ENCODE results near the gene NEU2. TPM values are rescaled to one million over a fixed set of nuclear protein-coding genes. Genes with fewer than 3 reads are reported as not detected.
"Not testable (repeated sequence)": the region's sequence is repeated elsewhere in the genome, so short reads cannot be mapped to it uniquely, and the experiment has no call there.

NEU2 gene
- polyA plus RNA-seq, 3 donors, result not detected

DNA sequence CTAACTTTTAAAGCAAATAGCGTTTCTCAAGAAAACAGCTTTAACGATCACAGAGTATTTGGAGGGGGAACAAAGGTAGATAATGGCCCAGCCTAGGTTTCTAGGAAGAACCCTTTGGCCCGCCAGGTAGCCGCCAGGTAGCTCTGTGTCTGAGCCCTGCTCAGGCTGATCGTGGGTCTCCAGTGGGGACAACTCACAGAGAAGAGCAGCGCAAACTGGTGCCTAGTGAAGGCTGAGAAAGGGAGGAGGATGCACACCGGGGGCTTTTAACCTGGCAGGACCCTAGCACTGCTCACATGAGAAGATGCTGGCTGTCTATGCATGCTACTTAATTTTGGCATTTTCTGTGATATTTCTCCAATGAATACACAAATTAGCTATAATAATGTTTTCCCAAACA is 25.2 kb upstream of the NEU2 start:
- no peak overlapping the region for H3K27ac ChIP-seq (ENCODE audit: low read depth, low read length)
- WGBS, 3 donors, result 78 to 92% (median 87%) methylated on average over 7 of the region's 7 CpGs

DNA sequence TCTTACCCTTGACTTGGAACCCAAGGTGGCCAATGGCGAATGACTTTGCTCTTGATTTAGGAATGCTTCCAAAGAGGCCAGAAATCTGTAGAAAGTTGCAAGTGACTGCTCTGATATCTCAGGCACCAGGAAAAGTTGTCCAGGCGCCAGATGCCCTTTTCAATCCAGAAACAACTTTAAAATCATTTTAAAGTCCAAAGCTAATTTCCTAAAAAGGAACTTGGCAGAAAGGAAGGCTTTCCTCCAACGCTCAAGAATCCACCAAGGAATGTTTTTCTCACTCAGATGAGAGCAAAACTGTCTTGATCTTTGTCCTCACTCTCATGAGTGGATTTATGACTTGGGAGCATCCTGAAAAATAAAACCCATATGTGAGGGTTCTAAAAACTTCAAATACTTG is 24.7 kb upstream of the NEU2 start:
- WGBS, 3 donors, result 41 to 69% (median 56%) methylated on average over 3 of the region's 3 CpGs
- no peak overlapping the region for H3K27ac ChIP-seq (ENCODE audit: low read depth, low read length)

DNA sequence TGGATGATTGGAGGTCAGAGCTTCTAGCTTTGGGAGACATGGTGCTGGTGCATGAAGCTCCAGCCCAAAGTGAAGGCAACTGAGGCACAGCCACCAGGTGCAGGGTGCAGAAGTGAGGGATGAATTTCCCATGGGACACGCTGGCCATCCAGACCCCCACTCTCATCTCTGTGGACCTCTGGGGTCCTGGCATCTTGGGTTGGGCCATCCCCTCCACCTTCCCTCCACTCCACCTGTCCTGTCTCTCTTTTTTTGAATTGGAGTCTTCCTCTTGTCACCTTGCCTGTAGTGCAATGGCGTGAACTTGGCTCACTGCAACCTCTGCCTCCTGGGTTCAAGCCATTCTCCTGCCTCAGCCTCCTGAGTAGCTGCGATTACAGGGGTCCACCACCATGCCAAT is 22.8 kb upstream of the NEU2 start:
- WGBS, 3 donors, result 91 to 98% (median 93%) methylated on average over 2 to 3 of the region's 3 CpGs
- no peak overlapping the region for H3K27ac ChIP-seq (ENCODE audit: low read depth, low read length)

DNA sequence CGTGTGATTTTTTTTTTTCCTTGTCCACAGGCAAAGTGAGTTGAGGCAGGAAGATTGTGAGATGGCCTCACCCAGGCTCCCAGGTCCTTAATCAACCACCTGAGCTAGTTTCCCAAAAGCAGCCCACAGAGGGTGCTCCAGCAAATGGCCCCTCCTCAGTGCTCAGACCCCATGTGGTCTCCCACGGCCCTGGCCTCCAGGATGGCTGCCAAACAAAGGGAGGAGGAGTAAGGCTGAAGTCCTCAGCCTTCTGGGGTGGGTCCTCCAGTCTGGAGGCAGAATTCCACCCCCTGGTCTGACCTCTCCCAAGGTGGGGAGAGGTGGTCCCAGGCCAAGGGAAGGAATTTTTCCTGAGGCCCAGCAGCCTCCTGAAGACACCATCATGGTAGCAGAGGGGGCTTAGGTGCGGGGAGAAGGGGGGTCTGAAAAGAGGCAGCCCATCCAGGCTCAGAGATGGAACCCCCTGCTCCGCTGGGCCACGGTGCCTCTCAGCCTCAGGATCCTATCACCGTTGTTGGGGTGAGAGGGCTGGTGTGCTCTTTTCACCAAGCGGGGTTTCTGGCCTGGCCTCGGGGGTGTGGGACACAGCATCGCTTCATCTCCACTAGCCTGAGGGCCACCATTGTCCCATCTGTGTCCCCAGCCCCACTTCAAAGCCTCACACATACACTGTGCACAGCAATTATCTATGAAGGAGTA is 21.8 kb upstream of the NEU2 start:
- WGBS, 3 donors, result 89 to 94% (median 89%) methylated on average over 9 of the region's 9 CpGs
- no peak overlapping the region for H3K27ac ChIP-seq (ENCODE audit: low read depth, low read length)

DNA sequence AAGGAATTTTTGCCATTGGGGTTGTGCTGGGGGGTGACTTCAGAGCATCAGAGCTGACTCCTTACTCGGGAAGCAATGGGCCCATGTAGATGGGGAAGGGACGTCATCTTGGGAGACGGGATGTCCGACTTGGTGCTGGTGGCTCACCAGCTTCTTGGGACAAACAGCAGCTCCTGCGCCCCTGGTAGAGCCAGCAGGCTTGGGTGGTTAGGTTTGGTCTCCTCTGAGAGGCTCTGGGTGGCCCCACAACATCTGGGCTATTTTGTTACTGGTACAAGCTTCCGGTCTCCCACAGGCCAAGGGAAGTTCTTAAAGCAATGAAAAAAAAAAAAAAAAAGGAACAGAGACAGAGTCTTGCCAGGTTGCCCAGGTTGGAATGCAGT is 21.2 kb upstream of the NEU2 start:
- no peak overlapping the region for H3K27ac ChIP-seq (ENCODE audit: low read depth, low read length)

DNA sequence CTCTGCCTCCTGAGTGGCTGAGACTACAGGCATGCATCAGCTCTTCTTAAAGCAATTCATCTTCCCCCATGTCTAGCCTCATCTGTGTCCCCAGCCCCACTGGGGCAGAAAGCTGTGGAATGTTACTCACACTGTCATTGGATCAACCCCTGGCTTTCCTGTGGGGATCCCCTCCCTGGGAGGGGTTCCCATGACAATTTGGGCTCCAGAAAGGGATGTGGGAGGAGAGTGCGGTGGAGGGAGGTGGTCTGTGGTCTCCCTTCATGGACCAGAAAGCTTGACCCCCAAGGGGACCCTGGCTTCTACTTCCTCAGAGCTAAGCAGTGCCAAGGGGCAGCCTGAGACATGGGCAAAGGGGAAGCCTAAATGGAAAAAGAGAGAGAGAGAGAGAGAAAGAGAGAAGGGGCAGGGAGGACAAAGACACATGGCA is 20.8 kb upstream of the NEU2 start:
- 64 to 87% (median 76%) methylated on average over 1 of the region's 1 CpG for WGBS, 3 donors
- no peak overlapping the region for H3K27ac ChIP-seq (ENCODE audit: low read depth, low read length)

More for the DNA sequence above, 21.2 kb upstream of the NEU2 start:
- WGBS, 3 donors, result 89 to 96% (median 89%) methylated on average over 6 of the region's 6 CpGs

DNA sequence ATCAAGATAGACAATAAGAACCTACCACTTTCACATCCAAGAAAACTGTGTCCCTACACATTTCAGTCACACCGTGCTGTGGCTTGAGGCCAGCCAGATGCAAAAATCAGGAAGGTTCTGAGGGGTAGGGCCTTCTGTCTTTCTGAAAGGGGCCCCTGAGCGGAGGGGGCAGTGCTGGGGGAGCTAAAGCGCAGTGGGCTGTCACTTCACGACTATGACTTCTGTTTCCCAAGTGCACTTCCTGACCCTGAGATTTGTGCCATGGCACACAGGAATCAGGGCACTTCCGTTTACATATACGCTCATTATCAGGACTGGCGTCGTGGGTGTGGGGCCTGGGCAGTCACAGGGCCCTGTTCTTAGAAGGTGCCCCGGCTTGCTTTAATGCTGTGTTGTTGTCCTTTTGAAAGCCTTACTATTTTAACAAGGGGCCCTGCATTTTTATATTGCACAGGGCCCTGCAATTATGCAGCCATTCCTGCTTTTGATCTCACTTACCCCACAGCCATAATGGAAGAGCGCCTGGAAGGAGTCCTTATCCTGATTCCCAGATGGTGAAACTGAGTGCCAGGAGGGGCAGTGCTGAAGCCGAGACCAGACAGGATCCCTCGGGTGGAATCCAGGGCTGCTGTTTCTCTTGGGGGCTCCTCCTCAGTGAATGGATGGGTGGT is 20.0 kb upstream of the NEU2 start:
- H3K27ac ChIP-seq (ENCODE audit: low read depth, low read length), result no peak overlapping the region
- WGBS, 3 donors, result 28 to 47% (median 44%) methylated on average over 12 of the region's 12 CpGs

DNA sequence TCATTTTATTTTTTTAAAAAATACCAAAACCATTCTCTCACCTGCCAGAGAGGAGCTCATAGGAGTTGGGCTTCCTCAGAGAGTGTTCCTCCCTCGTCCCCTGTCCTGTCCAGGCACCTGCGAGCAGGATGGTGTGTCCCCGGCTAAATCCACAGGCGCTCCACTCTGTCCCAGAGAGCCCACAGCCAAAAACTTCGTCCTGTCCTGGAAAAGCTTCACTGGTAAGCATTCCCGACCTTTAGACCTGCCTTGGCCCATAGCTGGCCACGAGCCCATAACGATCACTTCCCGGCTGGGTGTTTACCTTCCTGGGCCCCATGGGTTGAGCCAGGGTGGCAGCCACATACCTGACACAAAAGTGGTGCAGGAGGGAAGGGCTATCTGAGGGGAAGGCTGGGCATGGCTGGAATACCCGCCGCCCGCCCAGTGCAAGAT is 19.4 kb upstream of the NEU2 start, which contains the start of gene NGEF:
TSS of gene NGEF (minus strand) at position 230 of the 435 bp plus-strand sequence. CDS start 38,366 bp downstream, outside the sequence.
- no peak within 1 kb of the TSS for H3K27ac ChIP-seq (ENCODE audit: low read depth, low read length)
- 24 to 94% (median 87%) methylated on average over 12 of the region's 12 CpGs for WGBS, 3 donors

DNA sequence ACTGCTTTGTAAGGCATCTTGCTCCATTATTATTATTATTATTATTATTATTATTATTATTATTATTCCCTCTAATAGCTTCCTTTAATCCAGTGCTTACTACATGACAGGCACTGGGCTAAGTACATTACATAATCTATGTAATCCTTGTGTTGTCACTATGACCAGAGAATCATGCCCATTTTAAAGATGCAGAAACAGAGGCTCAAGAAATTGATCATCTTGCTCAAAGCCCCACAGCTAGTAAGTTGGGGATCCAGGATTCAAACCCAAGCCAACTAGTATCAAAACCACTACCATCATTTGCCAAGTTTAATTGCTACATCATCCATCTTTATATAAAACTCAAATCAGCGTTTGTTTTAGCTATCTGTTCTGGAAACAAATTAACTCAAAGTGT is 18.8 kb upstream of the NEU2 start:
- no peak overlapping the region for H3K27ac ChIP-seq (ENCODE audit: low read depth, low read length)
- WGBS, 3 donors, result 49 to 89% (median 81%) methylated on average over 1 of the region's 1 CpG

DNA sequence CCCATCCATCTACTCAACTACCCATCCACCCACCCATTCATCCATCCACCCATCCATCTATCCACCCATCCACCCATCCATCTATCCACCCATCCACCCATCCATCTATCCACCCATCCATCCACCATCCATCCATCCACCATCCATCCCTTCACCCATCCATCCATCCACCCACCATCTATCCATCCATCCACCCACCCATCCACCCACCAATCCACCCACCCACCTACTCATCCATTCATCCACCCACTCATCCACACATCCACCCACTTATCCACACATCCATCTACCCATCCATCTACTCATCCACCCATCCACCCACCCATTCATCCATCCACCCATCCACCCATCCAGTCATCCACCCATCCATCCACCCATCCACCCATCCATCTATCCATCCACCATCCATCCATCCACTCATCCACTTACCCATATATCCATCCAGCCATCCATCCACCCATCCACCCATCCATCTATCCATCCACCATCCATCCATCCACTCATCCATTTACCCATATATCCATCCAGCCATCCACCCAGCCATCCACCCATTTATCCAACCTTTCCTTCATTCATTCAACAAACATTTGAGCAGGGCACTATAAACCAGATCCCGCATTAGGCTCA is 17.3 kb upstream of the NEU2 start:
- H3K27ac ChIP-seq (ENCODE audit: low read depth, low read length), result no peak overlapping the region
- WGBS, 3 donors, result 93 to 97% (median 96%) methylated on average over 1 of the region's 1 CpG

DNA sequence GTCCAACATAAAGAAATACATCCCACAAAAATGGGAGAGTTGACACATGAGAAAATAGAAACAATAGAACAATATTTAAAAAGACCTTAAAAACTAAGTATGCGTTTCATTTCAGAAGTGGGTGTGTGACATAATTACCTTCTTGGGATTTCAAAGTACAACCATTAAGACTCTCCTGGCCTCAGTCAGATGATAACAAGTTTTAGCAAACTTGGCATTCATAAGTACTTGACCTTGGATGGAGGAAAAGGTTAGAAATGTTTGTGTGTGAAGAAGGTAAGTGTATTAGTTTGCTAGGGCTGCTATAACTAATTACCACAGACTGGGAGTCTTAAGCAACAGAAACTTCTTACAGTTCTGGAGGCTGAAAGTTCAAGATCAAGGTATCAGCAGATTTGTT is 14.5 kb upstream of the NEU2 start:
- no peak overlapping the region for H3K27ac ChIP-seq (ENCODE audit: low read depth, low read length)
- WGBS, 3 donors, result 93 to 97% (median 96%) methylated on average over 1 of the region's 1 CpG

DNA sequence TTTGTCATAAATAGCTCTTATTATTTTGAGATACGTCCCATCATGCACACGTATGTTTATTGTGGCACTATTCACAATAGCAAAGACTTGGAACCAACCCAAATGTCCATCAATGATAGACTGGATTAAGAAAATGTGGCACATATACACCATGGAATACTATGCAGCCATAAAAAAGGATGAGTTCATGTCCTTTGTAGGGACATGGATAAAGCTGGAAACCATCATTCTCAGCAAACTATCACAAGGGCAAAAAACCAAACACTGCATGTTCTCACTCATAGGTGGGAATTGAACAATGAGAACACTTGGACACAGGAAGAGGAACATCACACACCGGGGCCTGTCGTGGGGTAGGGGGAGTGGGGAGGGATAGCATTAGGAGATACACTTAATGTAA is 12.9 kb upstream of the NEU2 start:
- WGBS, 3 donors, result 89 to 94% (median 93%) methylated on average over 4 of the region's 4 CpGs
- H3K27ac ChIP-seq (ENCODE audit: low read depth, low read length), result not testable (repeated sequence)

DNA sequence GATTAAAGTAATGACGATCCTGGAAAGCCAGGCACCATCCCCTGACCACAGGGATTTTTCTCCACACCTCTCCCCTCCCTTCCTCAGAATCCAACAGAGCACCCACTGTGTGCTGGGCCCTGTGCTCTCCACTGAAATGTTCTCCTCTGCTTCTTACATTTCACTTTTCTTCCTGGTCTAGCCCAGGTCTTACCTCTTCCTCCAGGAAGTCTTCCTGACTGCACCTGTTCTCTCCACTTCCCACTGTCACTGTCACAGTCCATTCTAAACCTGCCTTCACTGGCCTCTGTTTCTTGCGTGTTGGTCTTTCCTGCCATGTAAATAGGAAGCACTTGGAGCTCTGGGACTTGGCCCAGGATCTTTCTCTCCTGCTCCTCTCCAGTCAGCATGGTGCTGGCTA is 12.0 kb upstream of the NEU2 start:
- no peak overlapping the region for H3K27ac ChIP-seq (ENCODE audit: low read depth, low read length)
- 75 to 94% (median 91%) methylated on average over 2 of the region's 2 CpGs for WGBS, 3 donors

DNA sequence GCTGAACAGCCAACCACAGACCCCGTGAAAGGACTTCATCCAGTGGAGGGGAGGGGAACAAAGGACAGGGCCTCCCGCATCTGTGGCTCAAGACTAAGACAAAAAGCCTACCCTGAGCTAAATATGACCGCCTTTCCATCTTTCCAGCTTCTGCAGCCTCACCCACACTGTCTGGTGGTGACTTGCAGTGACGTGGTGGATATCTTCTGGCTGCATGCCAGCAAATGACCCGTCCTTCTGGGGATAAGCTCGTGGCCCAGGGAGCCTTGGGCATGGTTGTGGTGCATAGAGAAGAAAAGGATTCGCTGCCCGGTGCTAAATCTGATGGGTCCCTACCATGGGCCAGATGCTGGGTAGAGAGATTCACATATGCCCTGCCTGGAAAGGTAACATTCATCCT is 10.7 kb upstream of the NEU2 start:
- WGBS, 3 donors, result 70 to 78% (median 77%) methylated on average over 8 of the region's 8 CpGs

DNA sequence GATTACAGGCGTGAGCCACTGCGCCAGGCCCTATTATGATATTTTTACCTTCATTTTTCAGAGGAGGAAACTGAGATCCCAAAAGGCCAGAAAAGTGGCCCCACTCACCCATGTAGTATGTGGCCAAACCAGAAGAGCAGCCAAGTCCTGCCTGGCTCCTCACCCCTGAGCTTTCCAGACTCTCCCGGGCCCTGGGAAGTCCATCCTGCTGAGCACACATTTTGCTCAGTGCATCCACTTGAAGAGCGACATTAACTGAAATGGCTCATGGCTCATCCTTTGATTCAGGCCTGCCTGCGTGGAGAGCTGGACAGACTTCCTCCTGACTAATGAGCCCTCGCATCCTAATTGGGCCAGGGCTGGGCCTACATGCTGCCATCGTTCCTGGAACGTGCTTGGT is 9.9 kb upstream of the NEU2 start:
- 83 to 88% (median 87%) methylated on average over 8 of the region's 8 CpGs for WGBS, 3 donors
- H3K27ac ChIP-seq (ENCODE audit: low read depth, low read length), result no peak overlapping the region

More for the DNA sequence above, 10.7 kb upstream of the NEU2 start:
- H3K27ac ChIP-seq (ENCODE audit: low read depth, low read length), result no peak overlapping the region

DNA sequence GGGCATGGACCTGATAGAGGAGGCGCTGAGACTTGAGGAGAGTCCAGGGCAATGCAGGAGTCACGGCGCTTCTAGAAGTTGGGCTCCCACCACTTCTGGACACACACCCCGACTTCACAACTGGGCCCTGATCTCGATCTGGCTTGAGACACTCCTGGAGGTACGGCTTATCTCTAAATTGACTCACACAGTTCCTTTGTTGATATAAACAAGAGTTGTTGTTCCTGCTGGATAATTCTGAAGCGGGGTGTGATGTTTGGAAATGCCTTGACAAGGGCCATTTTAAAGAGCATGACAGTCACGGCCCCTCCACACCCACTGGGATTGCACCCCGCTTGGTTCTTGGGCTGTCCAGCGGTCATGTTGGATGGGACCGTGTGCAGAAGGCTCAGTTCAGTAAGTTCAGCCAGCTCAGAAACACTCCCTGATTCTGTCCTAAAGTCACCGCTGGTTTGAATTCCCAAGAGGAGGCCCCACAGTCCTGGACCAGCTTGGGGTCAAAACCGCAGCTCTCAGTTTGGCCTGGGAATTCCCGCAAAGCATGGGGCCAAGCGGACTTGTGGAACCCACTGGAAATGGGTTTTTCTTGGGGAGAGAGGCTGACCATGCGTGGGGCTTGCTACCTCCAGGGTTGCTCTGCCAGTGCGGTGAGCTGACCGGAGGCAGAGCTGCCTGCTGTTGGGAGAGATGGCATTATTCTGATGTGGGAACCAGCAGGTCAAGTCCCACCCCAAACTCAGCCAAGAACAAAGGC is 9.3 kb upstream of the NEU2 start:
- H3K27ac ChIP-seq (ENCODE audit: low read depth, low read length), result no peak overlapping the region
- 88 to 90% (median 89%) methylated on average over 18 of the region's 18 CpGs for WGBS, 3 donors

DNA sequence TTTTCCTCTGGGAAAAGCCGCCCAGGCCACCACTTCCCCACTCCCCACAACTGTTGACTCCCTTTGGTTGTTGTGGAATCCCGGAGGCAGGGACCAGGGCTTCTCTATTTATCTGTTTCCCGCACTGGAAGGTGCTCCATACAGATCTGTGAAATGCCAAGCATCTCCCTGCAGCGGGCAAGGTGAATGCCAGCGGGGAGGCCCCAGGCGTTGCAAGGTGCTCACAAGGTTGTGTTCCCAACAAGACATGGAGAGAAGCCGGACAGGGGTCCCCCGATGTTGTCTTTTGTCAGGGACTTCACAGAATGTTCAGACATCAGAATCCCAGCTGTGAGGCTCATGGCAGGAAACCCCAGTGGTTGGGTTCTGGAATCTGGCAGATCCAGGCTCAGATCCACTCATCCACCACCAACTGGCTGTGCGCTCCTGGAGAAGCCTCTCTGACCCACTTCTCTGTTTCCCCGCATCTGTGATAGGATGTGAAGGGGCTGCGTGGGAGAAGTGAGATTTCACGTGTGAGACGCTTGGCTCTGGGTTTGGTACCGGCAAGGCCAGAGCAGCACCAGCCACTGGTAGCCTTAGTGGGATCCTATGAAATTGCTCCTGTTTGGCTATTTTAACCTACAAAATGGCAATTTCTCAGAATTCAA is 8.6 kb upstream of the NEU2 start:
- WGBS, 3 donors, result 91 to 95% (median 93%) methylated on average over 14 of the region's 14 CpGs
- H3K27ac ChIP-seq (ENCODE audit: low read depth, low read length), result no peak overlapping the region

DNA sequence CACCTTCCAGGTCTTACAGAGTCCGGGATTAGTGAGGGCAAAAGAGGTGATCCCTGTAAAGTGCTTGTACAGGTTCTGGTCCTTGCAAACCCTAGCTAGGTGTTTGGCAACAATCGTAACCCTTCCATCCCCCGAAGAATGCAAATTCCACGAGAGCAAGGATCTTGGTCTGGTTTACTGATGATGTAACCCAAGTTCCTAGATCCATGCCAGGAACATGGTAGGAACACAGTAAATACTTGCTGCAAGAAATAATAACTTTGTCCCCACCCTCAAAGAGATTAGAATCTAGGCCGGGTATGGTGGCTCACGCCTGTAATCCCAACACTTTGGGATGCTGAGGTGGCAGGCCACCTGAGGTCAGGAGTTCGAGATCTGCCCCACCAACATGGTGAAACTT is 6.8 kb upstream of the NEU2 start:
- H3K27ac ChIP-seq (ENCODE audit: low read depth, low read length), result no peak overlapping the region
- 83 to 87% (median 84%) methylated on average over 7 of the region's 7 CpGs for WGBS, 3 donors
